CD4-positive, alpha-beta memory T cell (primary cell): ENCODE data around the gene JAKMIP1. TPM values are rescaled to one million over a fixed set of nuclear protein-coding genes. Genes with fewer than 3 reads are reported as not detected.
A peak's percentile ranks its signal among the peaks of the same experiment; 100 is the strongest.

Experiments
- CTCF ChIA-PET: fragments of 350-600 bp; sonication (Branson Sonifier 250); formaldehyde crosslinking; loops from one replicate; lab custom pipeline; 2021; ENCODE audit warnings: inconsistent platforms; ENCODE audit not compliant: partially characterized antibody; lab: Charles Lee
- POLR2A ChIA-PET: fragments of 350-600 bp; sonication (Branson Sonifier 250); formaldehyde crosslinking; loops from one replicate; lab custom pipeline; 2021; ENCODE audit not compliant: partially characterized antibody; lab: Charles Lee
- DNase-seq, 5 donors: peaks; one replicate each; pipeline versions ENCODE4 v3.0.0 to v3.0.0-alpha.2; 2020 to 2022; ENCODE audit warnings: mixed read lengths in 1 of 5
- H3K27ac ChIP-seq: one replicate; pipeline ENCODE4 v1.7.0; 2013; ENCODE audit warnings: low read depth, low read length
- H3K27me3 ChIP-seq: 2 replicates; pipeline ENCODE4 v1.7.0; 2013; ENCODE audit warnings: mild to moderate bottlenecking, low read length, moderate library complexity; ENCODE audit not compliant: insufficient read depth
- H3K36me3 ChIP-seq: 2 replicates; pipeline ENCODE4 v1.7.0; 2013; ENCODE audit warnings: mild to moderate bottlenecking, low read length, moderate library complexity; ENCODE audit not compliant: insufficient read depth
- H3K4me1 ChIP-seq: 2 replicates; pipeline ENCODE4 v1.7.0; 2013; ENCODE audit warnings: mild to moderate bottlenecking, low read length, moderate library complexity; ENCODE audit not compliant: insufficient read depth
- H3K4me3 ChIP-seq, 2 donors: one replicate each; pipeline ENCODE4 v1.7.0; 2013; ENCODE audit warnings: low read length in 2 of 2, mild to moderate bottlenecking in 1 of 2
- H3K9me3 ChIP-seq, 2 donors: one replicate each; pipeline ENCODE4 v1.7.0; 2013; ENCODE audit warnings: low read length in 2 of 2, control low read depth in 1 of 2; ENCODE audit not compliant: control insufficient read depth in 1 of 2
- H3K27ac Mint-ChIP-seq, 7 donors: one replicate each; pipeline ENCODE4 v1.8.0; 2020 to 2021; ENCODE audit warnings: mixed read lengths in 7 of 7, mild to moderate bottlenecking in 6 of 7, inconsistent platforms in 3 of 7, moderate library complexity in 3 of 7
- H3K27me3 Mint-ChIP-seq, 2 donors: one replicate each; pipeline ENCODE4 v1.8.0; 2020 to 2021; ENCODE audit warnings: mixed read lengths in 2 of 2
- H3K36me3 Mint-ChIP-seq, 2 donors: one replicate each; pipeline ENCODE4 v1.8.0; 2020 to 2021; ENCODE audit warnings: mixed read lengths in 2 of 2, inconsistent platforms in 1 of 2, mild to moderate bottlenecking in 1 of 2
- H3K4me1 Mint-ChIP-seq, 4 donors: one replicate each; pipeline ENCODE4 v1.8.0; 2020 to 2021; ENCODE audit warnings: mixed read lengths in 4 of 4, mild to moderate bottlenecking in 1 of 4
- H3K4me3 Mint-ChIP-seq, 8 donors: one replicate each; pipeline ENCODE4 v1.8.0; 2020 to 2021; ENCODE audit warnings: mixed read lengths in 8 of 8, mild to moderate bottlenecking in 7 of 8, moderate library complexity in 6 of 8, inconsistent platforms in 3 of 8
- H3K9me3 Mint-ChIP-seq, 8 donors: one replicate each; pipeline ENCODE4 v1.8.0; 2020 to 2021; ENCODE audit warnings: mixed read lengths in 8 of 8, mild to moderate bottlenecking in 5 of 8, inconsistent platforms in 3 of 8, moderate library complexity in 1 of 8
- intact Hi-C: fragments of 100-400 bp; cut with micrococcal nuclease; formaldehyde crosslinking; loops from one replicate; pipeline ENCODE4 v1.15.1; 2023
- polyA plus RNA-seq, 2 donors: library from polyadenylated mRNA; unstranded; fragments of 300-500 nt; fragmentation: Illumina TruSeq; gene quantifications; one replicate each; pipeline ENCODE4 v1.2.3, GENCODE V29; 2021
- total RNA-seq, 2 experiments: library from RNA; stranded (reverse); gene quantifications; one replicate each; pipeline ENCODE4 v1.2.3, GENCODE V29; 2021

Gene JAKMIP1
- total and polyA plus RNA-seq, 4 experiments from 2014 or later = 2.5 to 11.5 (median 3.3) TPM

- no peaks in the 10 kb centered on the region for H3K27me3 Mint-ChIP-seq
- peak overlapping the region in 1 of 7 donors; percentile 1 for H3K27ac Mint-ChIP-seq
- CTCF ChIA-PET = interaction anchor here (1.3 kb wide), 1 partner anchor 217 kb away, joined by 3 read pairs; no protein-coding TSS in a partner anchor
- intact Hi-C loops = no loop called here
- POLR2A ChIA-PET = no interaction called here
- no peaks in the 10 kb centered on the region for H3K27me3 ChIP-seq
- peaks cover 0 to 2% (median 0%) of the 10 kb centered on the region in 8 donors for H3K9me3 Mint-ChIP-seq
- H3K36me3 Mint-ChIP-seq = peaks cover 0 to 2% of the 10 kb centered on the region in 2 donors
- no peaks in the 10 kb centered on the region for H3K9me3 ChIP-seq
- no peak overlapping the region for H3K4me3 ChIP-seq
- H3K36me3 ChIP-seq = no peaks in the 10 kb centered on the region
- no peak for DNase-seq
- H3K4me1 Mint-ChIP-seq = peaks cover 0 to 5% (median 3%) of the 10 kb centered on the region in 4 donors
- H3K4me3 Mint-ChIP-seq = no peak overlapping the region
- H3K4me1 ChIP-seq = no peaks in the 10 kb centered on the region
- H3K27ac ChIP-seq = no peak overlapping the region
These were observed 85.7 kb downstream of the JAKMIP1 start for GRCh38 chr4:6114601-6115000.

GRCh38 chr4:6114181-6114580 is 86.2 kb downstream of the JAKMIP1 start:
- no peaks in the 10 kb centered on the region for H3K27me3 ChIP-seq
- POLR2A ChIA-PET = no interaction called here
- Mint-ChIP-seq H3K9me3 (peaks cover 0 to 2% (median 0%) of the 10 kb centered on the region in 8 donors), H3K4me1 (peaks cover 0 to 5% (median under 1%) of the 10 kb centered on the region in 4 donors), H3K4me3 (no peak overlapping the region), H3K27ac (no peak overlapping the region), H3K27me3 (no peaks in the 10 kb centered on the region), H3K36me3 (peaks cover 0 to 2% of the 10 kb centered on the region in 2 donors)
- H3K9me3 ChIP-seq = no peaks in the 10 kb centered on the region
- H3K4me3 ChIP-seq = no peak overlapping the region
- intact Hi-C loops = no loop called here
- H3K27ac ChIP-seq = no peak overlapping the region
- CTCF ChIA-PET = interaction anchor here (1.3 kb wide), 1 partner anchor 218 kb away, joined by 3 read pairs; no protein-coding TSS in a partner anchor
- no peak for DNase-seq
- no peaks in the 10 kb centered on the region for H3K36me3 ChIP-seq
- H3K4me1 ChIP-seq = no peaks in the 10 kb centered on the region

GRCh38 chr4:6113641-6114040 is 86.7 kb downstream of the JAKMIP1 start:
- Mint-ChIP-seq H3K4me1 (peaks cover 0 to 5% (median under 1%) of the 10 kb centered on the region in 4 donors), H3K36me3 (peaks cover 0 to 5% of the 10 kb centered on the region in 2 donors), H3K4me3 (no peak overlapping the region), H3K27me3 (no peaks in the 10 kb centered on the region), H3K27ac (no peak overlapping the region), H3K9me3 (peaks cover 0 to 2% (median 0%) of the 10 kb centered on the region in 8 donors)
- intact Hi-C loops = no loop called here
- DNase-seq = no peak
- ChIA-PET POLR2A (no interaction called here), CTCF (interaction anchor here (1.3 kb wide), 1 partner anchor 218 kb away, joined by 3 read pairs; no protein-coding TSS in a partner anchor)
- H3K4me1 ChIP-seq = no peaks in the 10 kb centered on the region
- no peaks in the 10 kb centered on the region for H3K27me3 ChIP-seq
- H3K9me3 ChIP-seq = no peaks in the 10 kb centered on the region
- no peak overlapping the region for H3K4me3 ChIP-seq
- no peak overlapping the region for H3K27ac ChIP-seq
- H3K36me3 ChIP-seq = no peaks in the 10 kb centered on the region

GRCh38 chr4:6112606-6113290 is 87.6 kb downstream of the JAKMIP1 start:
- no peaks in the 10 kb centered on the region for H3K9me3 ChIP-seq
- H3K36me3 ChIP-seq = no peaks in the 10 kb centered on the region
- no peak overlapping the region for H3K4me3 ChIP-seq
- peaks cover 0 to 5% (median under 1%) of the 10 kb centered on the region in 4 donors for H3K4me1 Mint-ChIP-seq
- peak overlapping the region in 1 of 7 donors; percentile 48 for H3K27ac Mint-ChIP-seq
- no peak overlapping the region for H3K27ac ChIP-seq
- H3K4me1 ChIP-seq = no peaks in the 10 kb centered on the region
- CTCF ChIA-PET = interaction anchor here (2.1 kb wide), 1 partner anchor 21 kb away, joined by 5 read pairs; no protein-coding TSS in a partner anchor
- H3K9me3 Mint-ChIP-seq = peaks cover 0 to 2% (median 0%) of the 10 kb centered on the region in 8 donors
- no peaks in the 10 kb centered on the region for H3K27me3 ChIP-seq
- no peak overlapping the region for H3K4me3 Mint-ChIP-seq
- intact Hi-C loops = no loop called here
- H3K36me3 Mint-ChIP-seq = peaks cover 0 to 6% of the 10 kb centered on the region in 2 donors
- no peaks in the 10 kb centered on the region for H3K27me3 Mint-ChIP-seq
- POLR2A ChIA-PET = no interaction called here
- no peak for DNase-seq

GRCh38 chr4:6111354-6111960 is 88.9 kb downstream of the JAKMIP1 start:
- no peaks in the 10 kb centered on the region for H3K27me3 ChIP-seq
- H3K9me3 ChIP-seq = no peaks in the 10 kb centered on the region
- no peaks in the 10 kb centered on the region for H3K4me1 ChIP-seq
- no peak overlapping the region for H3K4me3 Mint-ChIP-seq
- H3K36me3 ChIP-seq = no peaks in the 10 kb centered on the region
- H3K27me3 Mint-ChIP-seq = no peaks in the 10 kb centered on the region
- peak overlapping the region in 1 of 7 donors; percentile 15 for H3K27ac Mint-ChIP-seq
- peaks cover 0 to 3% (median 0%) of the 10 kb centered on the region in 4 donors for H3K4me1 Mint-ChIP-seq
- POLR2A ChIA-PET = no interaction called here
- H3K4me3 ChIP-seq = no peak overlapping the region
- DNase-seq = no peak
- peaks cover 1 to 15% of the 10 kb centered on the region in 2 donors for H3K36me3 Mint-ChIP-seq
- no peak overlapping the region for H3K27ac ChIP-seq
- CTCF ChIA-PET = interaction anchor here (1.4 to 2.1 kb wide), 2 partner anchors 13 to 23 kb away, joined by 3 to 5 read pairs; no protein-coding TSS in a partner anchor
- H3K9me3 Mint-ChIP-seq = peaks cover 0 to 2% (median 0%) of the 10 kb centered on the region in 8 donors
- intact Hi-C loops = no loop called here

- Histone ChIP-seq H3K27ac (no peak overlapping the region), H3K4me1 (no peaks in the 10 kb centered on the region), H3K4me3 (no peak overlapping the region), H3K9me3 (no peaks in the 10 kb centered on the region), H3K36me3 (no peaks in the 10 kb centered on the region), H3K27me3 (no peaks in the 10 kb centered on the region)
- H3K9me3 Mint-ChIP-seq = peaks cover 0 to 4% (median 0%) of the 10 kb centered on the region in 8 donors
- no peak for DNase-seq
- no peak overlapping the region for H3K4me3 Mint-ChIP-seq
- intact Hi-C loops = no loop called here
- H3K27ac Mint-ChIP-seq = no peak overlapping the region
- POLR2A ChIA-PET = no interaction called here
- H3K4me1 Mint-ChIP-seq = peaks cover 0 to 3% (median 0%) of the 10 kb centered on the region in 4 donors
- H3K36me3 Mint-ChIP-seq = peaks cover 7 to 18% of the 10 kb centered on the region in 2 donors
- CTCF ChIA-PET = interaction anchor here (1.4 to 2.1 kb wide), 2 partner anchors 14 to 23 kb away, joined by 3 to 5 read pairs; no protein-coding TSS in a partner anchor
- H3K27me3 Mint-ChIP-seq = no peaks in the 10 kb centered on the region
These were observed 89.5 kb downstream of the JAKMIP1 start for GRCh38 chr4:6110681-6111353.
